ENCODE measurements around the gene AKR1C8.

The AKR1C8 gene

DNA sequence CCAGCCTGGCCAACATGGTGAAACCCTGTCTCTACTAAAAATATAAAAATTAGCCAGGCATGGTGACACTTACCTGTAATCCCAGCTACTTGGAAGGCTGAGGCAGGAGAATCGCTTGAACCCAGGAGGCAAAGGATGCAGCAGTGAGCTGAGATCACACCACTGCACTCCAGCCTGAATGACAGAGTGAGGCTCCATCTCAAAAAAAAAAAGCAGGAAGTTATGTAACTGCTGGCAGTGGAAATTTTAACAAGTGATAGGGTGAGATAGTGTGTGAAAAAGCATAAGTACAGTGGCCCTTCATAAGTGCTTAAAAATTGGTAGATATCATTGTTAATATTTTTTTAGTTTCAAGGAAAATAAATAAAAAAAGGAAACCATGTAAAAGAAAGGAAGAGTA is 78.4 kb downstream of the AKR1C8 start:
- no peak for TF ChIP-seq CTCF (IDR thresholded peaks at IDR 0.05; ENCODE audit: low read depth, low read length)

DNA sequence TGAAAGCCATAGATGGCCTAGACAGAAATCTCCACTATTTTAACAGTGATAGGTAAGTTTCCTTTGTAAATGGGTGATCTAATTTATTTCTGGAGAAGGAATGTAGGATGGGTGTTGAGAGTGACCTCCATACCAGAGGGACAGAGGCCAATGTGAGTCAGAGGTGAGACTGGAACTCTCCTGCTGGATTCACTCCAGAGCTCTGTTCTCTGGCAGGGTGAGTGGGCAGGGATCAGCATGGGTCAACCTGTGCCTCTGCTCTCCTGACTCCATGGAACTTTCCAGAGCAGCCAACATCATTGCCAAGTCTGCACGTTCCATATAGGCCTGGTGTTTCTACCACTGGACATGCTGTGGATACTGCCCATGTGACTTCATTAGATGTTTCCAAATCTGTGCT is 79.3 kb downstream of the AKR1C8 start:
- H3K4me3 ChIP-seq (ENCODE audit: low read depth, low read length) = no peak overlapping the region
- TF ChIP-seq CTCF (IDR thresholded peaks at IDR 0.05; ENCODE audit: low read depth, low read length) = no peak

More for the DNA sequence above, 78.4 kb downstream of the AKR1C8 start:
- H3K4me3 ChIP-seq (ENCODE audit: low read depth, low read length) = no peak overlapping the region

Measured in WI38 (cell line).